HCT116 (cell line): ENCODE measurements around the gene GALM. TPM values are rescaled to one million over a fixed set of nuclear protein-coding genes. Genes with fewer than 3 reads are reported as not detected.

ENCODE experiments used
- ATAC-seq: fragments of 200-7000 bp; cut with Tn5 transposase; 2 replicates; pipeline ENCODE4 v1.9.1; 2020; ENCODE audit warnings: mild to moderate bottlenecking, moderate library complexity
- BruUV-seq: library from RNA; stranded (reverse); fragments of 400-500 nt; replicated peaks from 2 replicates; lab custom pipeline; 2021; lab: Mats Ljungman, UMichigan
- CTCF ChIA-PET: fragments of 300-600 bp; sonication (Branson Sonifier 250); formaldehyde crosslinking; loops from one replicate; lab custom pipeline; 2021; ENCODE audit warnings: antibody characterized with exemption; lab: Charles Lee
- POLR2A ChIA-PET: fragments of 300-600, 350-600 bp; sonication (Branson Sonifier 250); formaldehyde crosslinking; loops from one replicate; lab custom pipeline; 2021; ENCODE audit warnings: antibody characterized with exemption; lab: Charles Lee
- RAD21 ChIA-PET, 2 experiments: fragments of 300-600 bp; sonication (Branson Sonifier 250); formaldehyde crosslinking; loops; one replicate each; lab custom pipeline; 2023; ENCODE audit warnings: low total read pairs in 2 of 2; ENCODE audit not compliant: uncharacterized antibody in 2 of 2, unreplicated experiment in 2 of 2, low non-redundant PET in 1 of 2; lab: Charles Lee
- DNase-seq: peaks from one replicate; pipeline ENCODE4 v3.0.0-alpha.2; 2010; ENCODE audit warnings: low read depth, low spot score
- H2AFZ ChIP-seq: fragments of 200-600 bp; shearing (Covaris generic), sonication (generic); 2 replicates; pipeline ENCODE4 v1.6.1; 2017; ENCODE audit warnings: low read depth, mixed run types, mixed read lengths, antibody characterized with exemption, low read length; ENCODE audit not compliant: poor library complexity, severe bottlenecking
- H3K27ac ChIP-seq: 2 replicates; pipeline ENCODE4 v1.5.1; 2012; ENCODE audit warnings: low read depth, low read length
- H3K27me3 ChIP-seq: fragments of 200-600 bp; sonication (generic); 2 replicates; pipeline ENCODE4 v1.6.1; 2016; ENCODE audit warnings: mixed run types, low read length, mixed read lengths; ENCODE audit not compliant: insufficient read depth
- H3K36me3 ChIP-seq, 2 experiments: fragments of 200-500 bp in 1 of 2; fragments of 200-600 bp in 1 of 2; sonication (Bioruptor generic) in 1 of 2; sonication (generic) in 1 of 2; 2 replicates each; pipeline versions ENCODE4 v1.5.1 to v1.6.1; 2014 to 2016; ENCODE audit warnings: low read length in 2 of 2, inconsistent platforms in 1 of 2, mixed read lengths in 1 of 2, mixed run types in 1 of 2; ENCODE audit not compliant: insufficient read depth in 2 of 2, control insufficient read depth in 1 of 2
- H3K4me1 ChIP-seq, 2 experiments: fragments of 200-600 bp in 1 of 2; sonication (generic) in 1 of 2; 2 replicates each; pipeline versions ENCODE4 v1.5.1 to v1.6.1; 2012 to 2017; ENCODE audit warnings: low read length in 2 of 2, inconsistent platforms in 1 of 2, mild to moderate bottlenecking in 1 of 2, mixed read lengths in 1 of 2, mixed run types in 1 of 2, moderate library complexity in 1 of 2; ENCODE audit not compliant: insufficient read depth in 2 of 2, control insufficient read depth in 1 of 2
- H3K4me2 ChIP-seq: fragments of 200-600 bp; sonication (generic); 2 replicates; pipeline ENCODE4 v1.6.1; 2017; ENCODE audit warnings: mixed run types, low read length, mixed read lengths
- H3K4me3 ChIP-seq, 2 experiments: fragments of 200-600 bp in 1 of 2; sonication (generic) in 1 of 2; replicated peaks in 1 of 2; 2 replicates each; pipeline ENCODE4 v1.5.1; 2011 to 2016; ENCODE audit warnings: low read length in 2 of 2, control low read depth in 1 of 2, low read depth in 1 of 2, mild to moderate bottlenecking in 1 of 2, mixed read lengths in 1 of 2, mixed run types in 1 of 2
- H3K79me2 ChIP-seq: fragments of 200-600 bp; sonication (generic); 2 replicates; pipeline ENCODE4 v1.6.1; 2017; ENCODE audit warnings: mild to moderate bottlenecking, mixed run types, low read length, moderate library complexity, mixed read lengths; ENCODE audit not compliant: insufficient read depth
- H3K9ac ChIP-seq: fragments of 200-600 bp; sonication (generic); 2 replicates; pipeline ENCODE4 v1.6.1; 2016; ENCODE audit warnings: low read length, mixed read lengths
- H3K9me2 ChIP-seq: fragments of 200-600 bp; sonication (generic), shearing (Covaris generic); 2 replicates; pipeline ENCODE4 v1.6.1; 2017; ENCODE audit warnings: mixed run types, mild to moderate bottlenecking, moderate library complexity; ENCODE audit not compliant: insufficient read depth
- H3K9me3 ChIP-seq, 2 experiments: fragments of 200-500 bp in 1 of 2; fragments of 200-600 bp in 1 of 2; sonication (Bioruptor generic) in 1 of 2; sonication (generic) in 1 of 2; 2 replicates each; pipeline ENCODE4 v1.6.1; 2014 to 2017; ENCODE audit warnings: low read length in 2 of 2, mixed read lengths in 2 of 2, inconsistent platforms in 1 of 2, low read depth in 1 of 2, mild to moderate bottlenecking in 1 of 2, mixed run types in 1 of 2, moderate library complexity in 1 of 2; ENCODE audit not compliant: control insufficient read depth in 1 of 2, insufficient read depth in 1 of 2
- H4K20me1 ChIP-seq: fragments of 200-600 bp; sonication (generic), shearing (Covaris generic); 2 replicates; pipeline ENCODE4 v1.6.1; 2017; ENCODE audit warnings: mixed run types, mild to moderate bottlenecking, moderate library complexity; ENCODE audit not compliant: insufficient read depth
- CBX3 ChIP-seq: IDR thresholded peaks from 2 replicates; pipeline ENCODE4 v1.6.1; 2012; ENCODE audit warnings: low read depth
- ELF1 ChIP-seq: IDR thresholded peaks from 2 replicates; pipeline ENCODE4 v1.6.1; 2012; ENCODE audit warnings: low read depth, borderline replicate concordance
- EZH2 ChIP-seq: fragments of 200-600 bp; sonication (generic); IDR thresholded peaks from 2 replicates; pipeline ENCODE4 v1.6.1; 2017; ENCODE audit warnings: antibody characterized with exemption, mixed run types
- POLR2A ChIP-seq: IDR thresholded peaks from 2 replicates; pipeline ENCODE4 v1.7.0; 2011; ENCODE audit warnings: borderline replicate concordance; ENCODE audit not compliant: insufficient read depth, insufficient read length; ENCODE audit errors: extremely low read depth
- POLR2AphosphoS5 ChIP-seq: IDR thresholded peaks from 2 replicates; pipeline ENCODE4 v1.6.1; 2011; ENCODE audit warnings: mild to moderate bottlenecking, low read depth, low read length, moderate library complexity
- SIN3A ChIP-seq: IDR thresholded peaks from 2 replicates; pipeline ENCODE4 v1.6.1; 2012; ENCODE audit warnings: low read depth
- SP1 ChIP-seq: IDR thresholded peaks from 2 replicates; pipeline ENCODE4 v1.6.1; 2012; ENCODE audit warnings: low read depth
- TCF7L2 ChIP-seq: IDR thresholded peaks from 2 replicates; pipeline ENCODE4 v1.7.0; 2011; ENCODE audit warnings: borderline replicate concordance, inconsistent platforms; ENCODE audit not compliant: insufficient read depth, insufficient read length; ENCODE audit errors: extremely low read depth
- YY1 ChIP-seq: IDR thresholded peaks from 2 replicates; pipeline ENCODE4 v1.6.1; 2011; ENCODE audit warnings: low read length, low read depth, moderate library complexity, mild to moderate bottlenecking; ENCODE audit not compliant: insufficient replicate concordance; ENCODE audit errors: extremely low read depth
- ZBTB33 ChIP-seq: IDR thresholded peaks from 2 replicates; pipeline ENCODE4 v1.6.1; 2011; ENCODE audit warnings: mild to moderate bottlenecking, low read length, moderate library complexity; ENCODE audit not compliant: insufficient replicate concordance; ENCODE audit errors: extremely low read depth
- ZFX ChIP-seq: fragments of 450-650 bp; IDR thresholded peaks from 2 replicates; pipeline ENCODE4 v1.6.1; 2017
- ZNF274 ChIP-seq: fragments of 200-500 bp; sonication (Bioruptor generic); IDR thresholded peaks from 2 replicates; pipeline ENCODE4 v1.6.1; 2014; ENCODE audit warnings: mild to moderate bottlenecking, low read depth, low read length, inconsistent platforms
- intact Hi-C: fragments of 100-400 bp; cut with micrococcal nuclease; formaldehyde crosslinking; loops from 2 replicates; pipeline ENCODE4 v1.10.0; 2022
- total RNA-seq: library from RNA; stranded (reverse); gene quantifications from one replicate; pipeline ENCODE4 v1.2.1, GENCODE V29; 2021; ENCODE audit not compliant: unreplicated experiment
- TF ChIP-seq, protein P1 (sequence below): IDR thresholded peaks from 2 replicates; pipeline ENCODE4 v1.6.1; 2012

The GALM gene
- total RNA-seq, 1 experiment from 2014 or later, result 10.2 TPM

DNA sequence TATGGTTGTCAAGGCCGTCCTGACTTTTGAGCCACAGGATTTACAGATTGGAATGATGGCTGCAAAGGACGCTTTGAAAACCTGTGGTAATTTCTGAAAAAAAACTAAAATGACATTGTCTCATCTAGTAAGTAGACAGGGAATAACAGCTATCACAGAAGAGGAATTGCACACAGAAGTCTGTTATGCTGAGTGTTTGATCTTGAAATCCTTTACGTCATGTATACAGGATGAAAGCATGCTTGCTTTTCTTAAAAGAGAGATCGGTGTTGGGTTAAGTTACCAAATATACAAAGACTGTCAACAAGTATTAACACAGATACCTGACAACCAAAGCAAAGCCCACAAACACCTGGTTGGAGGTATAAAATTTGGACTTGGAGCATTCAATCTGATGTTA lies 97.8 kb downstream of the GALM start:
- DNase-seq, result no peak
- H3K9ac ChIP-seq, result no peak overlapping the region
- H3K9me3 ChIP-seq, result no peaks in the 10 kb centered on the region
- H3K9me2 ChIP-seq, result no peaks in the 10 kb centered on the region
- ChIA-PET RAD21 (no interaction called here), CTCF (interaction anchor here (1.6 kb wide), 1 partner anchor 182 kb away, joined by 3 read pairs; no protein-coding TSS in a partner anchor), POLR2A (interaction anchor here (1.6 kb wide), 1 partner anchor 12 kb away, joined by 8 read pairs; the partner anchor contains the start of gene SRSF7)
- no peaks in the 10 kb centered on the region for H3K4me1 ChIP-seq
- intact Hi-C loops, result no loop called here
- no peaks in the 10 kb centered on the region for H4K20me1 ChIP-seq
- no peaks in the 10 kb centered on the region for H3K36me3 ChIP-seq
- no peak for TF ChIP-seq ZBTB33
- TF ChIP-seq ELF1, result no peak
- TF ChIP-seq POLR2AphosphoS5, result no peak
- no peak for TF ChIP-seq CBX3
- TF ChIP-seq SIN3A, result no peak
- TF ChIP-seq ZFX, result no peak
- TF ChIP-seq, protein P1, sequence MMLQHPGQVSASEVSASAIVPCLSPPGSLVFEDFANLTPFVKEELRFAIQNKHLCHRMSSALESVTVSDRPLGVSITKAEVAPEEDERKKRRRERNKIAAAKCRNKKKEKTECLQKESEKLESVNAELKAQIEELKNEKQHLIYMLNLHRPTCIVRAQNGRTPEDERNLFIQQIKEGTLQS, result no peak
- no peak for ATAC-seq
- BruUV-seq, result no TSS peak
- no peak overlapping the region for H3K4me2 ChIP-seq
- no peak overlapping the region for H3K27ac ChIP-seq
- no peaks in the 10 kb centered on the region for H3K27me3 ChIP-seq
- H3K4me3 ChIP-seq, result no peak overlapping the region
- H3K79me2 ChIP-seq, result no peaks in the 10 kb centered on the region
- H2AFZ ChIP-seq, result no peak overlapping the region

GRCh38 chr2:38765149-38765548 lies 99.2 kb downstream of the GALM start:
- no peak overlapping the region for H3K4me3 ChIP-seq
- no peaks in the 10 kb centered on the region for H3K27me3 ChIP-seq
- H3K36me3 ChIP-seq, result no peaks in the 10 kb centered on the region
- no peaks in the 10 kb centered on the region for H4K20me1 ChIP-seq
- H3K79me2 ChIP-seq, result no peaks in the 10 kb centered on the region
- no peak overlapping the region for H3K27ac ChIP-seq
- H3K9me2 ChIP-seq, result no peaks in the 10 kb centered on the region
- no peaks in the 10 kb centered on the region for H3K4me1 ChIP-seq
- H3K9ac ChIP-seq, result no peak overlapping the region
- no peak overlapping the region for H3K4me2 ChIP-seq
- ChIA-PET CTCF (interaction anchor here (1.6 kb wide), 1 partner anchor 184 kb away, joined by 3 read pairs; no protein-coding TSS in a partner anchor), POLR2A (interaction anchor here (1.2 kb wide), 1 partner anchor 14 kb away, joined by 4 read pairs; the partner anchor contains the start of gene SRSF7), RAD21 (no interaction called here)
- no TSS peak for BruUV-seq
- no peaks in the 10 kb centered on the region for H3K9me3 ChIP-seq
- DNase-seq, result no peak
- ATAC-seq, result no peak
- H2AFZ ChIP-seq, result no peak overlapping the region
- intact Hi-C loops, result no loop called here
- TF ChIP-seq POLR2A (no peak), CBX3 (no peak), EZH2 (no peak), ZFX (no peak), YY1 (no peak), ZBTB33 (no peak), ZNF274 (no peak), SP1 (no peak), TCF7L2 (no peak), SIN3A (no peak)
- TF ChIP-seq, protein P1, result no peak
